H9 (cell line): ENCODE measurements around the gene ASPA. TPM values are rescaled to one million over a fixed set of nuclear protein-coding genes. Genes with fewer than 3 reads are reported as not detected.

ENCODE experiments used
- DNase-seq: peaks from one replicate; pipeline ENCODE4 v3.0.0-alpha.2; 2017
- H2AFZ ChIP-seq: one replicate; pipeline ENCODE4 v1.6.1; 2013; ENCODE audit warnings: mild to moderate bottlenecking, low read length, control low read depth, moderate library complexity
- H2AK5ac ChIP-seq: 2 replicates; pipeline ENCODE4 v1.6.1; 2013; ENCODE audit warnings: low read length, control low read depth, mixed read lengths; ENCODE audit not compliant: insufficient read length
- H2BK120ac ChIP-seq: one replicate; pipeline ENCODE4 v1.6.1; 2013; ENCODE audit warnings: low read depth, mild to moderate bottlenecking, low read length, control low read depth, inconsistent platforms; ENCODE audit not compliant: poor library complexity, severe bottlenecking
- H2BK12ac ChIP-seq: 2 replicates; pipeline ENCODE4 v1.6.1; 2013; ENCODE audit warnings: low read length, control low read depth, mixed read lengths, low read depth; ENCODE audit not compliant: insufficient read length
- H2BK15ac ChIP-seq: 2 replicates; pipeline ENCODE4 v1.6.1; 2013; ENCODE audit warnings: low read depth, low read length, control low read depth
- H2BK20ac ChIP-seq: one replicate; pipeline ENCODE4 v1.6.1; 2013; ENCODE audit warnings: low read depth, mild to moderate bottlenecking, low read length, control low read depth, inconsistent platforms; ENCODE audit not compliant: poor library complexity, severe bottlenecking
- H2BK5ac ChIP-seq: 2 replicates; pipeline ENCODE4 v1.6.1; 2013; ENCODE audit warnings: low read length, control low read depth, mixed read lengths; ENCODE audit not compliant: insufficient read length
- H3K14ac ChIP-seq: 2 replicates; pipeline ENCODE4 v1.6.1; 2013; ENCODE audit warnings: low read length, control low read depth; ENCODE audit not compliant: insufficient read depth
- H3K18ac ChIP-seq: 2 replicates; pipeline ENCODE4 v1.6.1; 2013; ENCODE audit warnings: low read depth, mild to moderate bottlenecking, mixed read lengths, low read length, control low read depth; ENCODE audit not compliant: insufficient read length
- H3K23ac ChIP-seq: 2 replicates; pipeline ENCODE4 v1.6.1; 2013; ENCODE audit warnings: low read length, control low read depth, mixed read lengths, low read depth; ENCODE audit not compliant: insufficient read length
- H3K23me2 ChIP-seq: 2 replicates; pipeline ENCODE4 v1.6.1; 2013; ENCODE audit warnings: low read depth, mild to moderate bottlenecking, mixed read lengths, low read length, control low read depth; ENCODE audit not compliant: insufficient read length, poor library complexity, severe bottlenecking
- H3K27ac ChIP-seq: 2 replicates; pipeline ENCODE4 v1.5.1; 2013; ENCODE audit warnings: low read length, control low read depth, mixed read lengths, low read depth; ENCODE audit not compliant: insufficient read length
- H3K27me3 ChIP-seq: 2 replicates; pipeline ENCODE4 v1.6.1; 2013; ENCODE audit warnings: low read length, control low read depth, inconsistent platforms; ENCODE audit not compliant: insufficient read depth
- H3K4ac ChIP-seq: 2 replicates; pipeline ENCODE4 v1.6.1; 2013; ENCODE audit warnings: low read depth, mild to moderate bottlenecking, control low read depth, inconsistent platforms, low read length, moderate library complexity
- H3K4me1 ChIP-seq: 2 replicates; pipeline ENCODE4 v1.6.1; 2013; ENCODE audit warnings: low read length, control low read depth, inconsistent platforms; ENCODE audit not compliant: insufficient read depth
- H3K4me2 ChIP-seq: 2 replicates; pipeline ENCODE4 v1.6.1; 2013; ENCODE audit warnings: low read length, control low read depth, mixed read lengths; ENCODE audit not compliant: insufficient read length, insufficient read depth
- H3K56ac ChIP-seq: 2 replicates; pipeline ENCODE4 v1.6.1; 2013; ENCODE audit warnings: low read depth, mild to moderate bottlenecking, mixed read lengths, low read length, control low read depth; ENCODE audit not compliant: insufficient read length
- H3K79me1 ChIP-seq: 2 replicates; pipeline ENCODE4 v1.6.1; 2013; ENCODE audit warnings: low read depth, mild to moderate bottlenecking, moderate library complexity, low read length, control low read depth, inconsistent platforms; ENCODE audit not compliant: insufficient read depth, poor library complexity, severe bottlenecking
- H3K79me2 ChIP-seq: 2 replicates; pipeline ENCODE4 v1.6.1; 2013; ENCODE audit warnings: low read length, control low read depth, inconsistent platforms; ENCODE audit not compliant: insufficient read depth
- H3K9ac ChIP-seq: 2 replicates; pipeline ENCODE4 v1.6.1; 2013; ENCODE audit warnings: low read length, control low read depth, mixed read lengths; ENCODE audit not compliant: insufficient read length; ENCODE audit errors: extremely low read depth
- H3K9me3 ChIP-seq: one replicate; pipeline ENCODE4 v1.6.1; 2013; ENCODE audit warnings: low read depth, low read length, inconsistent platforms; ENCODE audit not compliant: control insufficient read depth
- H3T11ph ChIP-seq: one replicate; pipeline ENCODE4 v1.6.1; 2013; ENCODE audit warnings: mild to moderate bottlenecking, low read length, control low read depth, inconsistent platforms
- H4K20me1 ChIP-seq: one replicate; pipeline ENCODE4 v1.6.1; 2013; ENCODE audit not compliant: control insufficient read depth, insufficient read length, insufficient read depth
- H4K5ac ChIP-seq: 2 replicates; pipeline ENCODE4 v1.6.1; 2013; ENCODE audit warnings: low read depth, mild to moderate bottlenecking, mixed read lengths, low read length, control low read depth; ENCODE audit not compliant: insufficient read length
- H4K8ac ChIP-seq: replicated peaks from 2 replicates; pipeline ENCODE4 v1.6.1; 2013; ENCODE audit warnings: low read length, control low read depth, mixed read lengths, low read depth; ENCODE audit not compliant: insufficient read length
- H4K91ac ChIP-seq: 2 replicates; pipeline ENCODE4 v1.6.1; 2013; ENCODE audit warnings: low read depth, mild to moderate bottlenecking, moderate library complexity, mixed read lengths, low read length, control low read depth; ENCODE audit not compliant: insufficient read length
- H3K27ac Mint-ChIP-seq, 3 experiments: 2 replicates in 2 of 3; 3 replicates in 1 of 3; pipeline ENCODE4 v1.8.0; 2020 to 2021; ENCODE audit warnings: mixed read lengths in 3 of 3, mild to moderate bottlenecking in 1 of 3, moderate library complexity in 1 of 3
- H3K27me3 Mint-ChIP-seq: 2 replicates; pipeline ENCODE4 v1.8.0; 2021; ENCODE audit warnings: low read depth, mild to moderate bottlenecking, moderate library complexity, mixed read lengths
- H3K36me3 Mint-ChIP-seq, 3 experiments: 2 replicates in 2 of 3; 3 replicates in 1 of 3; pipeline ENCODE4 v1.8.0; 2020 to 2021; ENCODE audit warnings: low read depth in 3 of 3, mixed read lengths in 3 of 3; ENCODE audit not compliant: insufficient read depth in 1 of 3
- H3K4me1 Mint-ChIP-seq, 2 experiments: 2 replicates each; pipeline ENCODE4 v1.8.0; 2020; ENCODE audit warnings: mixed read lengths in 2 of 2
- H3K4me3 Mint-ChIP-seq, 2 experiments: 2 replicates in 1 of 2; 3 replicates in 1 of 2; pipeline ENCODE4 v1.8.0; 2020 to 2021; ENCODE audit warnings: mild to moderate bottlenecking in 2 of 2, mixed read lengths in 2 of 2, moderate library complexity in 1 of 2
- H3K9me3 Mint-ChIP-seq, 2 experiments: 2 replicates in 1 of 2; 3 replicates in 1 of 2; pipeline ENCODE4 v1.8.0; 2020; ENCODE audit warnings: mild to moderate bottlenecking in 2 of 2, mixed read lengths in 2 of 2, moderate library complexity in 1 of 2
- WGBS: extraction: QIAGEN DNeasy Blood & Tissue Kit; methylation state at CpG from one replicate; pipeline ENCODE4 v1.1.7; 2013; ENCODE audit warnings: missing lambda C conversion rate, low lambda C conversion rate, mixed read lengths; ENCODE audit not compliant: insufficient read length; ENCODE audit errors: extremely low coverage; 5-methylcytosine and 5-hydroxymethylcytosine counted together
- total RNA-seq: library from RNA; stranded (reverse); gene quantifications from 2 replicates; pipeline ENCODE4 v1.2.1, GENCODE V29; 2021
- TF ChIP-seq, protein P1 (sequence below): fragments of 200-600 bp; sonication (generic); conservative IDR thresholded peaks from 3 replicates; pipeline ENCODE4 v1.8.0; 2021; ENCODE audit warnings: antibody characterized with exemption, mild to moderate bottlenecking

Gene ASPA
- total RNA-seq, 1 experiment from 2014 or later, result not detected

DNA sequence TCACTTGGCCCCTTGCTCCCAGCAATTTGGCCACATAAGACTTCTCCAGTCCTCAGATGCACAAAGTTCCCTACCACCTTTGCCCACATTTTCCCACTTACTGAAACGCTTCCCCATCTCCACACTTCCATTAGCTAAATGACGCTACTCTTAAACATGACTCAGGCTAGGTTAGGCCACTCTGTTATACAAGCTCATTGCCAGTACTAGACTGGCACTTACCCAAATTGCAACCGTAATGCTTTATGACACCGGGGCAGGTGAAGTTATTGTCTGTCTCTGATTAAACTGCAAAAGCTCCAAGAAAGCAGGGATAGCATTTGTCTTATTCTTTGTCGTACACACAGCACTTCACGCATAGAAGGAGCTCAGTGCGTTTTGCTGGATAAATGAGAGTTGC lies 29.2 kb downstream of the ASPA start:
- Mint-ChIP-seq H3K4me3 (no peak overlapping the region), H3K9me3 (peaks cover 13 to 19% of the 10 kb centered on the region in 2 experiments), H3K36me3 (peaks cover 2 to 8% (median 7%) of the 10 kb centered on the region in 3 experiments), H3K27ac (no peak overlapping the region), H3K27me3 (no peaks in the 10 kb centered on the region), H3K4me1 (peaks cover 12 to 14% of the 10 kb centered on the region in 2 experiments)
- no peak for DNase-seq
- Histone ChIP-seq H4K20me1 (no peaks in the 10 kb centered on the region), H4K91ac (no peak overlapping the region), H2AFZ (no peak overlapping the region), H3K4me1 (0 out of 2 replicates have a peak, but pooled peaks cover 1% of the 10 kb centered on the region), H3K9ac (no peak overlapping the region), H3K4me2 (no peak overlapping the region), H4K8ac (no peak overlapping the region), H2BK12ac (no peak overlapping the region), H3K79me2 (no peaks in the 10 kb centered on the region), H3T11ph (no peak overlapping the region), H2AK5ac (no peak overlapping the region), H4K5ac (no peak overlapping the region), H2BK15ac (no peak overlapping the region), H3K23ac (no peak overlapping the region), H3K27ac (no peak overlapping the region), H3K79me1 (no peaks in the 10 kb centered on the region), H3K18ac (no peak overlapping the region), H3K27me3 (no peaks in the 10 kb centered on the region), H2BK20ac (no peak overlapping the region), H3K9me3 (no peaks in the 10 kb centered on the region), H2BK5ac (no peak overlapping the region), H3K23me2 (no peaks in the 10 kb centered on the region), H3K4ac (no peak overlapping the region), H3K14ac (no peak overlapping the region), H3K56ac (no peak overlapping the region), H2BK120ac (no peak overlapping the region)
- no CpG with 5 or more reads among the region's 7 CpGs for WGBS
- TF ChIP-seq, protein P1, sequence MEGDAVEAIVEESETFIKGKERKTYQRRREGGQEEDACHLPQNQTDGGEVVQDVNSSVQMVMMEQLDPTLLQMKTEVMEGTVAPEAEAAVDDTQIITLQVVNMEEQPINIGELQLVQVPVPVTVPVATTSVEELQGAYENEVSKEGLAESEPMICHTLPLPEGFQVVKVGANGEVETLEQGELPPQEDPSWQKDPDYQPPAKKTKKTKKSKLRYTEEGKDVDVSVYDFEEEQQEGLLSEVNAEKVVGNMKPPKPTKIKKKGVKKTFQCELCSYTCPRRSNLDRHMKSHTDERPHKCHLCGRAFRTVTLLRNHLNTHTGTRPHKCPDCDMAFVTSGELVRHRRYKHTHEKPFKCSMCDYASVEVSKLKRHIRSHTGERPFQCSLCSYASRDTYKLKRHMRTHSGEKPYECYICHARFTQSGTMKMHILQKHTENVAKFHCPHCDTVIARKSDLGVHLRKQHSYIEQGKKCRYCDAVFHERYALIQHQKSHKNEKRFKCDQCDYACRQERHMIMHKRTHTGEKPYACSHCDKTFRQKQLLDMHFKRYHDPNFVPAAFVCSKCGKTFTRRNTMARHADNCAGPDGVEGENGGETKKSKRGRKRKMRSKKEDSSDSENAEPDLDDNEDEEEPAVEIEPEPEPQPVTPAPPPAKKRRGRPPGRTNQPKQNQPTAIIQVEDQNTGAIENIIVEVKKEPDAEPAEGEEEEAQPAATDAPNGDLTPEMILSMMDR, result no peak
